Coronary artery (tissue), 2 donors: ENCODE data around the gene MYO9A.

ENCODE experiments used
- DNase-seq: peaks from one replicate; pipeline ENCODE4 v3.0.0-alpha.2; 2017; ENCODE audit warnings: low spot score
- H3K27ac ChIP-seq, 2 donors: fragments of 200-600 bp; sonication (generic); one replicate each; pipeline ENCODE4 v1.5.1; 2016 to 2019
- H3K4me3 ChIP-seq: fragments of 200-600 bp; sonication (generic); 2 replicates; pipeline ENCODE4 v1.5.1; 2016; ENCODE audit warnings: mild to moderate bottlenecking, moderate library complexity
- CTCF ChIP-seq: fragments of 200-600 bp; sonication (generic); IDR thresholded peaks from one replicate; pipeline ENCODE4 v1.5.1; 2019; ENCODE audit warnings: antibody characterized with exemption

Gene MYO9A

GRCh38 chr15:71916834-71917233 is 201.1 kb downstream of the MYO9A start:
- Histone ChIP-seq H3K27ac (no peak overlapping the region), H3K4me3 (no peak overlapping the region)
- no peak for DNase-seq
- no peak for TF ChIP-seq CTCF

GRCh38 chr15:71914092-71914491 is 203.9 kb downstream of the MYO9A start:
- DNase-seq, result no peak
- Histone ChIP-seq H3K4me3 (no peak overlapping the region), H3K27ac (no peak overlapping the region)
- TF ChIP-seq CTCF, result no peak

DNA sequence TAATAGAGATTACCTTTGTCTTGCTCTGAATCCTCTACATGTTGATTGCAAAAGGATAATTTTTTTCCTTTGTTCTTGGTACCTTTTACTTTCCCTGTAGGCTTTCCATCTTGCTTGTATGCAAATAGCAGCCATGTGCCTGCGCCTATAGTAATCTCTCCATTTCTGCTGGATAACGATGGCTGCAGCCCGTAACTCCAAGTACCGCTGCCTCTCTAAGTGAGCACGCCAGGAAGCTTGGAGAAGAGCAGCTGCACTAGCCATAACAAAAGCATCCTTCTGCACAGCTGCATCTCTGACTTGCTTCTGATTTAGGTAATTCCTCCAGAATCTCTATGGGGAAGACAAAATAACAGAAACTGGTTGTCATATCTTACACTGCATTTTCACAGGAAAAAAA is 218.3 kb downstream of the MYO9A start:
- no peak for TF ChIP-seq CTCF
- DNase-seq, result no peak
- no peak overlapping the region for H3K27ac ChIP-seq
- H3K4me3 ChIP-seq, result no peak overlapping the region

- Histone ChIP-seq H3K4me3 (no peak overlapping the region), H3K27ac (no peak overlapping the region)
- no peak for TF ChIP-seq CTCF
- no peak for DNase-seq
Observed at GRCh38 chr15:71893691-71894090, 224.3 kb downstream of the MYO9A start.

DNA sequence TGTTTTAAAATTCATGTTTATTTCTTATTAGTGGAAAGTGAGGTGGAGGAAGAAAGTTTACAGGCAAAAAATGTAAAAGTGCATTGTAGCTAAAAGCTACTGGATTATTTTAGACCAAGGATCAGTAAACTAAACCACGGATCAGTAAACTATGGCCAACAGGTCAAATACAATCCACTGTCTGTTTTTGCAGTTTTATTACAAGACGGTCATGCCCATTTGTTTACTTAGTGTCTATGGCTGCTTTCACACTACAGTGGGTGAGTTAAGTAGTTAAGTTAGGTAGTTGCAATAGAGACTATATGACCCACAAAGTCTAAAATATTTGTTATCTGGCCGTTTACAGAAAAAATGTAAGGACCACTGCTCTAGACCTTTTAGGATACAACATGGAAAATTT is 225.6 kb downstream of the MYO9A start:
- no peak for DNase-seq
- Histone ChIP-seq H3K27ac (no peak overlapping the region), H3K4me3 (no peak overlapping the region)
- TF ChIP-seq CTCF, result no peak

- no peak overlapping the region for H3K4me3 ChIP-seq
- no peak overlapping the region for H3K27ac ChIP-seq
- no peak for DNase-seq
- no peak for TF ChIP-seq CTCF
Observed at GRCh38 chr15:71891026-71891425, 226.9 kb downstream of the MYO9A start.

- no peak overlapping the region for H3K27ac ChIP-seq
- no peak for TF ChIP-seq CTCF
- no peak overlapping the region for H3K4me3 ChIP-seq
- DNase-seq, result no peak
Observed at GRCh38 chr15:71889947-71890346, 228.0 kb downstream of the MYO9A start.
